ENCODE results near the gene NAP1L4.

Gene NAP1L4

DNA sequence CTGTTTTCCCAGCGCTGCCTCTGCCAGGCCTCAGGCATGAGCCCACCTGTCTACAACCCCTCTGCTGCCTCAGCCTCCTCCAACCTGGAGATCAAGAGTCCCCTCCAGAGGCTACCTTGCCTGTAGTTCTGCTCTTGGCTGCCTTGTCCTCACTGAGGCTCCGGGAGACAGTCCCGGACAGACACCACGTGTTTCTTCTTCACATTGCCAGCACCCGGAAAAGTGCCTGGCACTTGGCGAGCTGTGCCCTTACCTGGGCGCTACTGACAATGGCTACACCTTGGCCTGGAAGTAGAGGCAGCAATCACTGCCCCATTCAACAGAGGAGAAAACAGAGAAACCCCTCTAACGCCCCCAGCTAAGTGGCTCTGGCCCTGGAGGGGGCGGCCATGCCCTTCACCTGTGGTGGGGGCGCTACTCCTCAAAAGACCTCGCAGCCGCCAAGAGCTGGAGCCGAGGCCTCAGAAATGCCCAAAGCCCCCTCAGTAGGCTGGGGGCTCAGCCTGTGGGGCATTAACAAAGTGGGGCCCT is 3.0 kb upstream of the NAP1L4 start:
- H3K4me3 ChIP-seq (ENCODE audit: low read depth, low read length), result no peak overlapping the region
- in situ Hi-C loops (cut with HindIII; ENCODE audit: low sequenced_read_pairs), result no loop called here
- TF ChIP-seq, protein P1, sequence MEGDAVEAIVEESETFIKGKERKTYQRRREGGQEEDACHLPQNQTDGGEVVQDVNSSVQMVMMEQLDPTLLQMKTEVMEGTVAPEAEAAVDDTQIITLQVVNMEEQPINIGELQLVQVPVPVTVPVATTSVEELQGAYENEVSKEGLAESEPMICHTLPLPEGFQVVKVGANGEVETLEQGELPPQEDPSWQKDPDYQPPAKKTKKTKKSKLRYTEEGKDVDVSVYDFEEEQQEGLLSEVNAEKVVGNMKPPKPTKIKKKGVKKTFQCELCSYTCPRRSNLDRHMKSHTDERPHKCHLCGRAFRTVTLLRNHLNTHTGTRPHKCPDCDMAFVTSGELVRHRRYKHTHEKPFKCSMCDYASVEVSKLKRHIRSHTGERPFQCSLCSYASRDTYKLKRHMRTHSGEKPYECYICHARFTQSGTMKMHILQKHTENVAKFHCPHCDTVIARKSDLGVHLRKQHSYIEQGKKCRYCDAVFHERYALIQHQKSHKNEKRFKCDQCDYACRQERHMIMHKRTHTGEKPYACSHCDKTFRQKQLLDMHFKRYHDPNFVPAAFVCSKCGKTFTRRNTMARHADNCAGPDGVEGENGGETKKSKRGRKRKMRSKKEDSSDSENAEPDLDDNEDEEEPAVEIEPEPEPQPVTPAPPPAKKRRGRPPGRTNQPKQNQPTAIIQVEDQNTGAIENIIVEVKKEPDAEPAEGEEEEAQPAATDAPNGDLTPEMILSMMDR (IDR thresholded peaks at IDR 0.05; ENCODE audit: low read depth, low read length), result no peak
- DNase-seq (ENCODE audit: low read depth, low spot score), result no peak

DNA sequence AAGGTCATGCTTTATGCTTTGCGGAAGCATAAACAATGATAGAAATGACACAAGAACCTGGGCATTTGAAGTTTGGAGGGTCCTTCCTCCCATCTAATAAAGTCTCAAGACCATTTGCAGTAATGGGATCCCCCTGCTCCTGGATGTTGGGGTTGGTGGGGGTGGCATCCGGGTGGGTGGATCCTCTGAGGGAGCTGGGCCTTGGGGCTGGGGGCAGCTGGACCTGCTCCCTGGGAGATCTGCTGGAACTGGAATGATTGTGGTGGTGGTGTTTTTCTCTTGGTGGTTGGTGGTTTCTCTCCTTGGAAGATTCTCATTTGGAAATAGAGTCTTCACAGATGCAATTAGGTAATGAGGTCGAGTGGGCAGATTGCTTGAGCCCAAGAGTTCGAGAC is 2.2 kb upstream of the NAP1L4 start:
- no peak for DNase-seq (ENCODE audit: low read depth, low spot score)
- in situ Hi-C loops (cut with HindIII; ENCODE audit: low sequenced_read_pairs), result no loop called here

DNA sequence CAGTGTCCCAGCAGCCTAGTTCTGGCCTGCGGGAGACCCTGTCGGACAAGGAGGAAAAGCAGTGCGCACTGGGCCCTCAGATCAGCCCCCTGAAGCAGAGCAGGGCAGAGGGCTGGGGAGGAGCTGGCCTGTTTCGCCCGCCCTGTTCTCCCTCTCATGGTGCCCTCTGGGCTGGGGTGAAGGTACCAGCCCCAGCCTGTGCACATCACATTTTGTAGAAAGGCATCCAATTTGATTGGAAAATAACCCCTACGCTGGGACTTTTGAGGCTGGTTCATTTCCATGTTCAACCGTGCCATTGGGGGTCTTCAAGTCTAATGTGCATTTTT is 832 bp upstream of the NAP1L4 start:
- DNase-seq (ENCODE audit: low read depth, low spot score), result no peak
- H3K4me3 ChIP-seq (ENCODE audit: low read depth, low read length), result peak overlapping the region; percentile 92
- TF ChIP-seq, protein P1 (IDR thresholded peaks at IDR 0.05; ENCODE audit: low read depth, low read length), result no peak
- in situ Hi-C loops (cut with HindIII; ENCODE audit: low sequenced_read_pairs), result no loop called here

More for the DNA sequence above, 2.2 kb upstream of the NAP1L4 start:
- TF ChIP-seq, protein P1 (IDR thresholded peaks at IDR 0.05; ENCODE audit: low read depth, low read length), result no peak
- no peak overlapping the region for H3K4me3 ChIP-seq (ENCODE audit: low read depth, low read length)

DNA sequence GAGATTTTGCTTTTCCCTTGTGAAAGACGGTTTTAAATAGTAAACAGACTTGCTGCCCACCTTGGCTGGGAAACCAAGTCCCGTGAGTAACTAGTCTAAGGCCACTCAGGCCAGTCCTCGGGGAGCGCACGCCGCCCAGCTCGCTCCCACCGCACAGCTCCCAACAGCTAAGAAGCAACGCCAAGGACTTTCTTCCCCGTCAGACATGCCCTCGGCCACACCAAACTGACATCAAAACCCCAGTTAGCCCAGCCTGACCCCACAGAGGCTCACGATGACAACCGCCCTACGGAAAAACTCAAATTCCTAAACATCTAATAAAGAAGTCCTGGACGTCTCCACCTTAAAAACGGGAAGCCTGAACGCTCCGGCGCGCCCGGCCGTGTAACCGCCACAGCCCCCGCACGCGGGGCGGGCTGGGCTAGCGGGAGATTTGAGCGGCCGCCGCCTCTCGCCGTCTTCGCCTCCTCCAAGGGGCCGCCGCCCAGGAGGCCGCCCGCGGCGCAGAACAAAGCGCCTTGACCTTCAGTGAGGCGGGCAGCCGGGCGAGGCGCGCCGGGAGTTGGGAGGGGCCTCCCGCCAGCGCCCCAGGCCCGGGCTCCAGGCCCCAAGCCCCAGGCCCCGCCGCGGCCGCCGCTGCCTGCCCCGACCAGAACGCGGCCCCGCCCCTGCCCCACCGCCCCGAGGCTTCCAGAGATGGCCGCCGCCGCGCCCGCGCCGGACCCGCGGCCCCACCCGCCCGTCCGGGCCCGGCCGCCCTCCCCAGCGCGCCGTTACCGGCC is 486 bp downstream of the NAP1L4 start:
- TF ChIP-seq, protein P1 (IDR thresholded peaks at IDR 0.05; ENCODE audit: low read depth, low read length), result no peak
- H3K4me3 ChIP-seq (ENCODE audit: low read depth, low read length), result peak overlapping the region; percentile 92
- DNase-seq (ENCODE audit: low read depth, low spot score), result peak; percentile 51
- in situ Hi-C loops (cut with HindIII; ENCODE audit: low sequenced_read_pairs), result no loop called here

DNA sequence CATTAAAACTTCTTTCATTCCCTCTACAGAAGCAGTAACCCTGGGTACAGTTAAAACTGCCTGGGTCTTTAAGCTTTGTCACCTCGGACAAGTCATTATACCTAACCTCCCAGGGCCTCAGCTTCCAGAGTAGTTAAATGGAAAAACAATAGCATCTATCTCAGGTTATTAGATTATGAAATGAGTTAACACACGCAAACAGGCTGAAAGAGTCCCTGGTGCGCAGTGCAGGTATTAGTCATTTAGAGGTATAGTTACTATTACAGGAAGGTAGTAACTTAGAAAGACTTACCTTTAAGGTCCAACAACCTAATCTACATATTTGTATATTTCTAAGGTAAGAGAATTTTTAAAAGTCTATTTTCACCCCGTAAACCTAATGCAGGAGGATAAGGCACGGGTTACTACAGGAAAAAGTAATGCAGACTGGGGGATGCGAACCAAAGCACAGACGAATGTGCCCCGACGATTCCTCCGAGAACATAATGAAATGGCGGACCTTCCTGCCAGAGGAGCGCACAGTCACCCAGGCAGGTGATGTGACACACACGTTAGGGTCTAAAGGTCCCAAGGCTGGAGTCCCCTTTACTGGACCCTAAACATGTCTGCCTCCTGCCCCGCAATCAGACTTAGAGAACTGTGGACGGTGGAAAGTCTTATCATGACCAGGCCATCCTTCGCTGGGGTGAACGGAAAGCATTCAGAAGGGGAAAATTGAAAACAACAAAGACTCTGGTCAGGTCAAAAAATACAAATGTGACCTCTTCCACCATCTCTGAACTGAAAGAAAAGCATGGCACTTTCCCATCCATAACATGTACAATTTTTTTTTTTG is 1.3 kb downstream of the NAP1L4 start:
- DNase-seq (ENCODE audit: low read depth, low spot score), result no peak
- in situ Hi-C loops (cut with HindIII; ENCODE audit: low sequenced_read_pairs), result no loop called here
- peak overlapping the region; percentile 92 for H3K4me3 ChIP-seq (ENCODE audit: low read depth, low read length)

DNA sequence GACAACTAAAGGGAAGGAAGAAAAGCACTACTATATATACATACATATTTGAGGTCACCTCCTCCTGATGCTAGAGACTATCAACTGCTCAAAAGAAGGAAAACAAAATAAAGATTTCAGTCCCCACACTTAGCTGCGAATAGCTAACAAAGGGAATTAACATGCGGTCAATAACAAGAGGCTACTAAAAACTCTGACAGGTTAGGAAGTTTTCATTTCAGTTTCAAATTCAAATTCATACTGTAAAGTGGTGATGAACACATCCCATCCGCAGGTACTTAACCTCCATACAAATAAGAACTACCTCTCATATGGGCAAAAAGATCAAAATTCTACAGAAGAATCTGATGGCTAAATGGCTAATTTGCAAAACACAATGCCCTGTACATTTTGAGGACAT is 2.6 kb downstream of the NAP1L4 start:
- peak overlapping the region; percentile 92 for H3K4me3 ChIP-seq (ENCODE audit: low read depth, low read length)
- DNase-seq (ENCODE audit: low read depth, low spot score), result no peak
- in situ Hi-C loops (cut with HindIII; ENCODE audit: low sequenced_read_pairs), result no loop called here
- TF ChIP-seq, protein P1 (IDR thresholded peaks at IDR 0.05; ENCODE audit: low read depth, low read length), result no peak

More for the DNA sequence above, 1.3 kb downstream of the NAP1L4 start:
- TF ChIP-seq, protein P1 (IDR thresholded peaks at IDR 0.05; ENCODE audit: low read depth, low read length), result no peak
